H1 (cell line): ENCODE measurements around the gene MB. TPM values are rescaled to one million over a fixed set of nuclear protein-coding genes. Genes with fewer than 3 reads are reported as not detected.
A peak's percentile ranks its signal among the peaks of the same experiment; 100 is the strongest.

Source experiments
- CTCF ChIA-PET: fragments of 300-600 bp; sonication (Branson Sonifier 250); formaldehyde crosslinking; loops from one replicate; lab custom pipeline; 2021; ENCODE audit not compliant: partially characterized antibody; lab: Charles Lee
- POLR2A ChIA-PET: fragments of 300-600 bp; sonication (Branson Sonifier 250); formaldehyde crosslinking; loops from one replicate; lab custom pipeline; 2021; ENCODE audit warnings: inconsistent platforms; ENCODE audit not compliant: partially characterized antibody; lab: Charles Lee
- DNase-seq, 2 experiments: peaks; one replicate each; pipeline versions ENCODE4 v3.0.0 to v3.0.0-alpha.2; 2010 to 2022; ENCODE audit warnings: low spot score in 2 of 2, low read depth in 1 of 2, mixed read lengths in 1 of 2
- FAIRE-seq: peaks from 2 replicates; lab custom pipeline; 2011; peaks lifted over from hg19 to GRCh38; lab: Jason Lieb, UNC
- H2AFZ ChIP-seq: 2 replicates; pipeline ENCODE4 v1.8.1; 2012; ENCODE audit warnings: low read length, inconsistent platforms
- H2AK5ac ChIP-seq: 2 replicates; pipeline ENCODE4 v1.6.1; 2013; ENCODE audit warnings: low read depth, low read length
- H2BK120ac ChIP-seq: replicated peaks from 2 replicates; pipeline ENCODE3; 2013; ENCODE audit warnings: low read depth, low read length, inconsistent platforms
- H2BK12ac ChIP-seq: 2 replicates; pipeline ENCODE4 v1.6.1; 2013; ENCODE audit warnings: low read depth, low read length
- H2BK15ac ChIP-seq: 2 replicates; pipeline ENCODE4 v1.6.1; 2013; ENCODE audit warnings: low read length
- H2BK20ac ChIP-seq: 2 replicates; pipeline ENCODE4 v1.6.1; 2013; ENCODE audit warnings: low read length
- H2BK5ac ChIP-seq: 2 replicates; pipeline ENCODE4 v1.6.1; 2013; ENCODE audit warnings: low read depth, low read length
- H3K14ac ChIP-seq: 2 replicates; pipeline ENCODE4 v1.6.1; 2013; ENCODE audit warnings: inconsistent platforms; ENCODE audit not compliant: insufficient read length
- H3K18ac ChIP-seq: 2 replicates; pipeline ENCODE4 v1.6.1; 2013; ENCODE audit warnings: low read length; ENCODE audit errors: extremely low read depth
- H3K23ac ChIP-seq: 2 replicates; pipeline ENCODE4 v1.6.1; 2013; ENCODE audit warnings: inconsistent platforms; ENCODE audit not compliant: insufficient read length
- H3K23me2 ChIP-seq: 2 replicates; pipeline ENCODE4 v1.6.1; 2013; ENCODE audit warnings: low read depth, low read length
- H3K27ac ChIP-seq: 2 replicates; pipeline ENCODE4 v1.6.1; 2011; ENCODE audit warnings: low read depth, low read length, inconsistent platforms
- H3K27me3 ChIP-seq, 4 experiments: replicated peaks in 1 of 4; 1 replicate in 1 of 4; 2 replicates in 3 of 4; pipeline versions ENCODE4 v1.6.1 to v1.8.1; 2011 to 2013; ENCODE audit warnings: low read length in 3 of 4, mild to moderate bottlenecking in 3 of 4, inconsistent platforms in 2 of 4, mixed read lengths in 2 of 4, moderate library complexity in 1 of 4; ENCODE audit not compliant: control insufficient read depth in 3 of 4, insufficient read depth in 3 of 4; ENCODE audit errors: extremely low read depth in 1 of 4
- H3K36me3 ChIP-seq, 4 experiments: 2 replicates each; pipeline versions ENCODE4 v1.6.1 to v1.8.1; 2011 to 2013; ENCODE audit warnings: mild to moderate bottlenecking in 4 of 4, low read length in 3 of 4, moderate library complexity in 2 of 4, control low read depth in 1 of 4, inconsistent platforms in 1 of 4; ENCODE audit not compliant: insufficient read depth in 4 of 4, control insufficient read depth in 2 of 4
- H3K4ac ChIP-seq: replicated peaks from 2 replicates; pipeline ENCODE3; 2013; ENCODE audit warnings: low read length, low read depth, mixed read lengths, inconsistent platforms; ENCODE audit not compliant: insufficient read length
- H3K4me1 ChIP-seq, 4 experiments: replicated peaks in 1 of 4; 1 replicate in 1 of 4; 2 replicates in 3 of 4; pipeline versions ENCODE4 v1.6.1 to v1.8.1; 2011 to 2013; ENCODE audit warnings: low read length in 3 of 4, inconsistent platforms in 2 of 4, mixed read lengths in 1 of 4; ENCODE audit not compliant: insufficient read depth in 4 of 4, control insufficient read depth in 3 of 4
- H3K4me2 ChIP-seq, 2 experiments: 2 replicates each; pipeline versions ENCODE4 v1.6.1 to v1.8.1; 2011 to 2013; ENCODE audit warnings: low read depth in 2 of 2, low read length in 2 of 2, control low read depth in 1 of 2, inconsistent platforms in 1 of 2, mild to moderate bottlenecking in 1 of 2; ENCODE audit not compliant: insufficient read depth in 1 of 2
- H3K4me3 ChIP-seq, 4 experiments: fragments of 200-600, 300-600 bp in 1 of 4; sonication (generic), shearing (Covaris generic), sonication (Bioruptor Twin) in 1 of 4; 2 replicates each; pipeline versions ENCODE4 v1.5.1 to v1.8.1; 2011 to 2016; ENCODE audit warnings: low read length in 4 of 4, low read depth in 3 of 4, control low read depth in 2 of 4, inconsistent platforms in 2 of 4, mild to moderate bottlenecking in 2 of 4, mixed read lengths in 1 of 4, moderate library complexity in 1 of 4; ENCODE audit not compliant: insufficient read depth in 2 of 4; ENCODE audit errors: extremely low read depth in 1 of 4
- H3K56ac ChIP-seq: replicated peaks from 2 replicates; pipeline ENCODE3; 2013; ENCODE audit warnings: low read depth, mild to moderate bottlenecking, mixed read lengths, low read length, inconsistent platforms; ENCODE audit not compliant: insufficient read length
- H3K79me1 ChIP-seq: 2 replicates; pipeline ENCODE4 v1.6.1; 2013; ENCODE audit warnings: low read depth, low read length, control low read depth
- H3K79me2 ChIP-seq, 2 experiments: 2 replicates each; pipeline versions ENCODE4 v1.6.1 to v1.8.1; 2012 to 2013; ENCODE audit warnings: low read length in 2 of 2, mild to moderate bottlenecking in 2 of 2, inconsistent platforms in 1 of 2; ENCODE audit not compliant: insufficient read depth in 2 of 2, control insufficient read depth in 1 of 2
- H3K9ac ChIP-seq, 4 experiments: replicated peaks in 1 of 4; 1 replicate in 1 of 4; 2 replicates in 3 of 4; pipeline versions ENCODE4 v1.6.1 to v1.8.1; 2011 to 2013; ENCODE audit warnings: low read depth in 3 of 4, low read length in 3 of 4, control low read depth in 2 of 4, mild to moderate bottlenecking in 2 of 4, moderate library complexity in 2 of 4, inconsistent platforms in 1 of 4; ENCODE audit errors: extremely low read depth in 1 of 4
- H3K9me3 ChIP-seq, 2 experiments: 2 replicates each; pipeline versions ENCODE4 v1.6.1 to v1.8.1; 2012 to 2013; ENCODE audit warnings: mild to moderate bottlenecking in 2 of 2, moderate library complexity in 2 of 2, control low read depth in 1 of 2, inconsistent platforms in 1 of 2, low read depth in 1 of 2, low read length in 1 of 2, mixed read lengths in 1 of 2; ENCODE audit not compliant: insufficient read depth in 2 of 2
- H4K20me1 ChIP-seq, 2 experiments: replicated peaks in 1 of 2; 2 replicates each; pipeline versions ENCODE3 to v1.8.1; 2011 to 2013; ENCODE audit warnings: inconsistent platforms in 2 of 2, low read length in 2 of 2, mild to moderate bottlenecking in 1 of 2; ENCODE audit not compliant: insufficient read depth in 2 of 2, control insufficient read depth in 1 of 2
- H4K5ac ChIP-seq: 2 replicates; pipeline ENCODE4 v1.6.1; 2013; ENCODE audit warnings: low read length, low read depth, mixed read lengths, inconsistent platforms; ENCODE audit not compliant: insufficient read length
- H4K8ac ChIP-seq: 2 replicates; pipeline ENCODE4 v1.8.0; 2013; ENCODE audit warnings: mild to moderate bottlenecking, moderate library complexity, low read length, inconsistent platforms; ENCODE audit not compliant: insufficient read depth; ENCODE audit errors: extremely low read depth
- H4K91ac ChIP-seq: replicated peaks from 2 replicates; pipeline ENCODE3; 2013; ENCODE audit warnings: low read length, mixed read lengths, inconsistent platforms; ENCODE audit not compliant: insufficient read length
- CTBP2 ChIP-seq: IDR thresholded peaks from 2 replicates; pipeline ENCODE4 v1.7.0; 2011; ENCODE audit warnings: borderline replicate concordance, mild to moderate bottlenecking, moderate library complexity, mixed read lengths, low read length; ENCODE audit not compliant: insufficient read depth, insufficient read length
- NANOG ChIP-seq: IDR thresholded peaks from 2 replicates; pipeline ENCODE4 v1.6.1; 2011; ENCODE audit warnings: low read length, low read depth, mild to moderate bottlenecking, inconsistent platforms; ENCODE audit not compliant: insufficient read depth, poor library complexity, severe bottlenecking
- RXRA ChIP-seq: IDR thresholded peaks from 2 replicates; pipeline ENCODE4 v1.6.1; 2011; ENCODE audit warnings: low read depth, mild to moderate bottlenecking, low read length, moderate library complexity; ENCODE audit not compliant: insufficient read depth
- SP4 ChIP-seq: IDR thresholded peaks from 2 replicates; pipeline ENCODE4 v1.6.1; 2012; ENCODE audit warnings: low read length, inconsistent platforms
- TAF7 ChIP-seq: optimal IDR thresholded peaks from 2 replicates; pipeline ENCODE3; 2011; ENCODE audit warnings: low read depth, mild to moderate bottlenecking, inconsistent platforms, low read length, moderate library complexity, borderline replicate concordance
- USF2 ChIP-seq: IDR thresholded peaks from 2 replicates; pipeline ENCODE4 v1.6.1; 2011; ENCODE audit warnings: low read length, improper control_type of control experiment
- YY1 ChIP-seq: IDR thresholded peaks from 2 replicates; pipeline ENCODE4 v1.6.1; 2011; ENCODE audit warnings: low read depth, mild to moderate bottlenecking, low read length
- WGBS, 2 experiments: shearing (Covaris generic) in 1 of 2; methylation state at CpG; one replicate each; pipeline versions ENCODE4 v1.1.6 to v1.1.7; 2013 to 2015; ENCODE audit warnings: low lambda C conversion rate in 2 of 2, mixed read lengths in 2 of 2, inconsistent platforms in 1 of 2, low coverage in 1 of 2, missing lambda C conversion rate in 1 of 2; ENCODE audit not compliant: insufficient replicate concordance in 2 of 2, insufficient coverage in 1 of 2, insufficient read length in 1 of 2; ENCODE audit errors: extremely low coverage in 1 of 2, missing lambda C conversion rate in 1 of 2; 5-methylcytosine and 5-hydroxymethylcytosine counted together
- polyA plus RNA-seq, 7 experiments: library from polyadenylated mRNA; depleted of rRNA in 3 of 7; stranded (reverse) in 5 of 7; unstranded in 2 of 7; fragments of >200 nt in 5 of 7; fragments of 200-250 nt in 2 of 7; gene quantifications; 1 replicate in 5 of 7; 2 replicates in 1 of 7; 4 replicates in 1 of 7; pipeline versions ENCODE4 v1.2.1 to v1.2.3, GENCODE V29; 2011 to 2013; ENCODE audit warnings: missing spikeins in 2 of 7, mixed read lengths in 2 of 7
- total RNA-seq: library from RNA; stranded (reverse); fragmentation: NEBNext Ultra II Directional; extraction: Animal tissue kit (Norgen Biotek cat#: 25700); gene quantifications from 2 replicates; pipeline ENCODE4 v1.2.1, GENCODE V29; 2021

The MB gene
- total and polyA plus RNA-seq, 2 of the 8 experiments (the other 6 are each of a cell fraction or from before 2014, with no cell fraction given) = 1.5 TPM; not detected in 1

DNA sequence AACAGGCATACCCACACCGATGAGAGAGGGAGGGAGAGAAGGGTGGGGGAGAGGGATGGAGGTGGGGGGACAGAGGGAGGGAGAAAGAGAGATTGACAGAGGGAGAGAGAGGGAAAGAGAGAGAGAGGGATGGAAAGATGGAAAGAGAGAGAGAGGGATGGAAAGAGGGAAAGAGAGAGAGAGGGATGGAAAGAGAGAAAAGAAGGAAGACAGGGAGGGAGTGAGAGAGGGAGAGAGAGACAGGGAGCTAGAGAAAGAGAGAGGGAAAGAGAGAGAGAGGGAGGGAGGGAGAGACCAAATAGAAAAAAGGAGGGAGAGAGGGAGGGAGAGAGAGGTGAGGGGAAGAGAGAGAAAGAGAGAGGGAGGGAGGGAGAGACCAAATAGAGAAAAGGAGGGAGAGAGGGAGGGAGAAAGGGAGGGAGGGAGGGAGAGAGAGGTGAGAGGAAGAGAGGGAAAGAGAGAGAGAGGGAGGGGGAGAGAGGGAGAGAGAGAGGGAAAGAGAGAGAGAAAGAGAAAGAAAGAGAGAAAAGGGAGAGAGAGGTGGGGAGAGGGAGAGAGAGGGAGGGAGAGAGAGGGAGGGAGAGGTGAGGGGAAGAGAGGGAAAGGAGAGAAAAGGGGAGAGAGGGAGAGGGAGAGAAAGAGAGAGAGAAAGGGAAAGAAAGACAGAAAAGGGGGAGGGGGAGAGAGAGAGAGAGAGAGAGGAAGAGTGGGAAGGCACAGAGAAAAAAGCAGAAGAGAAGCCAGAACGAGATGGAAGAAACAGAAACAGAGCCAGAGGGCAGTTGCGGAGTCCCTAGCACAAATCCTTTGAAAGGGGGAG is 23.8 kb downstream of the MB start:
- WGBS, 2 experiments = 66% methylated on average over 3 of the region's 3 CpGs; no CpG with 5 or more reads in 1 of the 2 experiments
- Histone ChIP-seq H3K56ac (no peak overlapping the region), H2BK5ac (peak overlapping the region; percentile 35; the same call in 1 of the 2 replicates), H3K4me1 (peaks cover 0 to 17% (median 1%) of the 10 kb centered on the region in 4 experiments; a peak in 3 of 7 replicates), H3K18ac (no peak overlapping the region), H2BK120ac (no peak overlapping the region), H3K79me1 (no peaks in the 10 kb centered on the region), H2BK20ac (0 out of 2 replicates have a peak overlapping the region, but pooled peaks have one; percentile 18), H3K23me2 (no peaks in the 10 kb centered on the region; the same call in 1 of the 2 replicates), H2BK12ac (peak overlapping the region; percentile 84; the same call in 1 of the 2 replicates), H3K4ac (no peak overlapping the region), H3K23ac (no peak overlapping the region), H4K91ac (no peak overlapping the region), H4K5ac (no peak overlapping the region), H3K27ac (no peak overlapping the region), H3K9ac (no peak overlapping the region), H3K9me3 (no peaks in the 10 kb centered on the region), H3K14ac (no peak overlapping the region), H3K79me2 (no peaks in the 10 kb centered on the region), H2BK15ac (peak overlapping the region; percentile 61; the same call in 1 of the 2 replicates), H3K36me3 (no peaks in the 10 kb centered on the region), H4K8ac (no peak overlapping the region), H2AFZ (0 out of 2 replicates have a peak overlapping the region, but pooled peaks have one; percentile 34), H2AK5ac (no peak overlapping the region), H3K27me3 (no peaks in the 10 kb centered on the region), H3K4me3 (no peak overlapping the region), H4K20me1 (no peaks in the 10 kb centered on the region), H3K4me2 (peak overlapping the region; percentile 11 to 23; a peak in 3 of 4 replicates)
- POLR2A ChIA-PET = interaction anchor here (0.9 to 1.1 kb wide), 2 partner anchors 13 to 65 kb away, joined by 3 read pairs; no protein-coding TSS in a partner anchor
- DNase-seq (no peak), FAIRE-seq (no peak)
- no peak for TF ChIP-seq NANOG
- TF ChIP-seq USF2 = no peak
- TF ChIP-seq SP4 = no peak
- no peak for TF ChIP-seq CTBP2
- TF ChIP-seq TAF7 = no peak
- TF ChIP-seq YY1 = no peak
- no peak for TF ChIP-seq RXRA
- CTCF ChIA-PET = interaction anchor here (0.8 to 2.2 kb wide), 6 partner anchors 11 to 55 kb away, joined by 3 to 12 read pairs (median 3); no protein-coding TSS in a partner anchor
